B cell (primary cell): ENCODE results near the gene PNLIPRP1. TPM values are rescaled to one million over a fixed set of nuclear protein-coding genes. Genes with fewer than 3 reads are reported as not detected.

Experiments
- polyA plus RNA-seq: library from polyadenylated mRNA; depleted of rRNA; stranded (reverse); fragments of >200 nt; gene quantifications from 2 replicates; pipeline ENCODE4 v1.2.3, GENCODE V29; 2012
- total RNA-seq, 2 donors: library from RNA; stranded (reverse); fragments of 120-200 nt in 1 of 2; gene quantifications; 1 replicate in 1 of 2; 2 replicates in 1 of 2; pipeline versions ENCODE4 v1.2.3 to v1.2.4, GENCODE V29; 2013 to 2022

The PNLIPRP1 gene
- total and polyA plus RNA-seq, 2 donors (not counting 1 experiment from before 2014, with no cell fraction given) = not detected

Other genes starting within 250 kb of the PNLIPRP1 start
- gene PNLIPRP3, start 163.1 kb upstream of the PNLIPRP1 start, total RNA-seq = not detected in 2 replicates
- gene PNLIPRP3, start 163.1 kb upstream of the PNLIPRP1 start, polyA plus RNA-seq = not detected in 2 replicates
- gene PNLIP, start 45.0 kb upstream of the PNLIPRP1 start, total RNA-seq = not detected in 2 replicates
- not detected in 2 replicates for gene PNLIP, start 45.0 kb upstream of the PNLIPRP1 start, polyA plus RNA-seq
- not detected in 2 replicates for gene PNLIPRP2, start 30.0 kb downstream of the PNLIPRP1 start, total RNA-seq
- not detected in 2 replicates for gene PNLIPRP2, start 30.0 kb downstream of the PNLIPRP1 start, polyA plus RNA-seq
- gene HSPA12A, start 151.6 kb downstream of the PNLIPRP1 start, total RNA-seq = 17.7 and 18.8 TPM in 2 replicates
- 0.26 and 2.1 TPM in 2 replicates for gene HSPA12A, start 151.6 kb downstream of the PNLIPRP1 start, polyA plus RNA-seq